Measurements from ENCODE around the gene HOXB3.

DNA sequence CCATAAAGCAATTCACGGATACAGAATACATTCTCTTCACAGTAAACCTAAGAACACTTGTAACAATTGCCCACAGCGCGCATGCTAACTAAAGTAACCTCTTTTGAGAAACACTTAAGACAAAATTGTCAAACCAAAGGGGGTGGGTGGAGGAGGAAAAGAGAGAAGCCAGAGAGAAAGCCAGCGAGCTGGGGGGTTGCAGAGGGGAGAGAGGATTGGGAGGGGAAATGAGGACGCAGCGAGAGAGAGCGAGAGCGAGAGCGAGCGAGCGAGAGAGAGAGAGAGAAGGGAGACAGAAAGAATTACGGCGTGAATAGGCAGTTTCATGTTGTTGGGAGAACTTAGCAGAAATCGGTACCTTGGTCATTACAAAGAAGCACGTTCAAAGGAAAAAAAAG lies 22.4 kb upstream of the HOXB3 start:
- TF ChIP-seq, protein P1, sequence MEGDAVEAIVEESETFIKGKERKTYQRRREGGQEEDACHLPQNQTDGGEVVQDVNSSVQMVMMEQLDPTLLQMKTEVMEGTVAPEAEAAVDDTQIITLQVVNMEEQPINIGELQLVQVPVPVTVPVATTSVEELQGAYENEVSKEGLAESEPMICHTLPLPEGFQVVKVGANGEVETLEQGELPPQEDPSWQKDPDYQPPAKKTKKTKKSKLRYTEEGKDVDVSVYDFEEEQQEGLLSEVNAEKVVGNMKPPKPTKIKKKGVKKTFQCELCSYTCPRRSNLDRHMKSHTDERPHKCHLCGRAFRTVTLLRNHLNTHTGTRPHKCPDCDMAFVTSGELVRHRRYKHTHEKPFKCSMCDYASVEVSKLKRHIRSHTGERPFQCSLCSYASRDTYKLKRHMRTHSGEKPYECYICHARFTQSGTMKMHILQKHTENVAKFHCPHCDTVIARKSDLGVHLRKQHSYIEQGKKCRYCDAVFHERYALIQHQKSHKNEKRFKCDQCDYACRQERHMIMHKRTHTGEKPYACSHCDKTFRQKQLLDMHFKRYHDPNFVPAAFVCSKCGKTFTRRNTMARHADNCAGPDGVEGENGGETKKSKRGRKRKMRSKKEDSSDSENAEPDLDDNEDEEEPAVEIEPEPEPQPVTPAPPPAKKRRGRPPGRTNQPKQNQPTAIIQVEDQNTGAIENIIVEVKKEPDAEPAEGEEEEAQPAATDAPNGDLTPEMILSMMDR (optimal IDR thresholded peaks at IDR 0.05 in 1 of 3, IDR thresholded peaks at IDR 0.05 in 1 of 3, conservative IDR thresholded peaks at IDR 0.05 in 1 of 3; ENCODE audit: extremely low read depth in 1 of 3, insufficient read depth in 2 of 3, low read length in 3 of 3) = no peak
- TF ChIP-seq EZH2 (IDR thresholded peaks at IDR 0.05; ENCODE audit: low read length) = no peak
